IMR-90 (cell line): ENCODE measurements around the gene TIMM44. TPM values are rescaled to one million over a fixed set of nuclear protein-coding genes. Genes with fewer than 3 reads are reported as not detected.
A peak's percentile ranks its signal among the peaks of the same experiment; 100 is the strongest.

Experiments
- ATAC-seq: fragments of 200-7000 bp; cut with Tn5 transposase; 2 replicates; pipeline ENCODE4 v1.9.1; 2020; ENCODE audit warnings: low read depth, mild to moderate bottlenecking, moderate library complexity
- BruUV-seq: library from RNA; stranded (reverse); fragments of 400-500 nt; replicated peaks from 2 replicates; lab custom pipeline; 2021; lab: Mats Ljungman, UMichigan
- CTCF ChIA-PET: fragments of 300-600 bp; formaldehyde crosslinking; extraction: SDS; loops from one replicate; lab custom pipeline; 2021; ENCODE audit warnings: antibody characterized with exemption; lab: Yijun Ruan, JAX
- POLR2A ChIA-PET: fragments of 300-600 bp; sonication (Branson Sonifier 250); formaldehyde crosslinking; loops from one replicate; lab custom pipeline; 2022; ENCODE audit warnings: antibody characterized with exemption; ENCODE audit not compliant: unreplicated experiment; lab: Charles Lee
- DNase-seq: peaks from one replicate; pipeline ENCODE4 v3.0.0; 2013
- H2AFZ ChIP-seq: replicated peaks from 2 replicates; pipeline ENCODE3; 2013; ENCODE audit warnings: low read length, mild to moderate bottlenecking; ENCODE audit not compliant: poor library complexity
- H2AK5ac ChIP-seq: 2 replicates; pipeline ENCODE4 v1.6.1; 2013; ENCODE audit warnings: low read depth, low read length, inconsistent platforms
- H2AK9ac ChIP-seq: replicated peaks from 2 replicates; pipeline ENCODE3; 2013; ENCODE audit warnings: mild to moderate bottlenecking, low read depth, low read length, moderate library complexity; ENCODE audit not compliant: poor library complexity
- H2BK120ac ChIP-seq: 2 replicates; pipeline ENCODE4 v1.6.1; 2013; ENCODE audit warnings: low read depth, low read length, inconsistent platforms
- H2BK15ac ChIP-seq: 3 replicates; pipeline ENCODE4 v1.6.1; 2013; ENCODE audit warnings: low read depth, low read length, inconsistent platforms
- H2BK20ac ChIP-seq: 2 replicates; pipeline ENCODE4 v1.6.1; 2013; ENCODE audit warnings: low read depth, mild to moderate bottlenecking, inconsistent platforms, low read length, moderate library complexity
- H2BK5ac ChIP-seq: 2 replicates; pipeline ENCODE4 v1.6.1; 2013; ENCODE audit warnings: mild to moderate bottlenecking, low read depth, low read length, inconsistent platforms; ENCODE audit not compliant: poor library complexity, severe bottlenecking
- H3K14ac ChIP-seq: replicated peaks from 2 replicates; pipeline ENCODE4 v1.6.1; 2013; ENCODE audit warnings: low read depth, low read length, inconsistent platforms
- H3K18ac ChIP-seq: 2 replicates; pipeline ENCODE4 v1.6.1; 2013; ENCODE audit warnings: low read depth, low read length, control low read depth
- H3K23ac ChIP-seq: 2 replicates; pipeline ENCODE4 v1.6.1; 2013; ENCODE audit warnings: low read depth, low read length, inconsistent platforms
- H3K27ac ChIP-seq: 2 replicates; pipeline ENCODE4 v1.5.1; 2013; ENCODE audit warnings: mild to moderate bottlenecking, control low read depth, low read length; ENCODE audit not compliant: insufficient read depth
- H3K27me3 ChIP-seq: 2 replicates; pipeline ENCODE4 v1.6.1; 2013; ENCODE audit warnings: low read length; ENCODE audit not compliant: control insufficient read depth, insufficient read depth
- H3K36me3 ChIP-seq: 2 replicates; pipeline ENCODE4 v1.6.1; 2013; ENCODE audit warnings: low read length, mixed read lengths; ENCODE audit not compliant: control insufficient read depth, insufficient read depth
- H3K4ac ChIP-seq: 2 replicates; pipeline ENCODE4 v1.6.1; 2013; ENCODE audit warnings: low read depth, low read length, inconsistent platforms
- H3K4me1 ChIP-seq: 2 replicates; pipeline ENCODE4 v1.6.1; 2013; ENCODE audit warnings: low read length, mixed read lengths; ENCODE audit not compliant: control insufficient read depth, insufficient read depth
- H3K4me2 ChIP-seq: 2 replicates; pipeline ENCODE4 v1.6.1; 2013; ENCODE audit warnings: low read depth, mild to moderate bottlenecking, control low read depth, low read length, moderate library complexity
- H3K4me3 ChIP-seq: 2 replicates; pipeline ENCODE4 v1.5.1; 2013; ENCODE audit warnings: low read depth, mild to moderate bottlenecking, control low read depth, low read length, moderate library complexity; ENCODE audit not compliant: insufficient read depth
- H3K56ac ChIP-seq: 2 replicates; pipeline ENCODE4 v1.6.1; 2013; ENCODE audit warnings: low read length, inconsistent platforms; ENCODE audit not compliant: insufficient read depth; ENCODE audit errors: extremely low read depth
- H3K79me1 ChIP-seq, 2 experiments: 2 replicates each; pipeline ENCODE4 v1.6.1; 2013; ENCODE audit warnings: low read length in 2 of 2, inconsistent platforms in 1 of 2, low read depth in 1 of 2
- H3K9ac ChIP-seq: 2 replicates; pipeline ENCODE4 v1.6.1; 2013; ENCODE audit warnings: low read depth, low read length, control low read depth
- H3K9me1 ChIP-seq: 2 replicates; pipeline ENCODE4 v1.6.1; 2013; ENCODE audit warnings: low read length, inconsistent platforms; ENCODE audit not compliant: insufficient read depth
- H3K9me3 ChIP-seq: 2 replicates; pipeline ENCODE4 v1.6.1; 2013; ENCODE audit warnings: low read length; ENCODE audit not compliant: control insufficient read depth, insufficient read depth
- H4K20me1 ChIP-seq: 2 replicates; pipeline ENCODE4 v1.6.1; 2013; ENCODE audit warnings: low read length, inconsistent platforms; ENCODE audit not compliant: insufficient read depth
- H4K5ac ChIP-seq: 2 replicates; pipeline ENCODE4 v1.6.1; 2013; ENCODE audit warnings: mild to moderate bottlenecking, low read depth, low read length, control low read depth
- H4K8ac ChIP-seq, 2 experiments: 2 replicates each; pipeline ENCODE4 v1.6.1; 2013; ENCODE audit warnings: low read depth in 2 of 2, low read length in 2 of 2, control low read depth in 1 of 2, inconsistent platforms in 1 of 2
- H4K91ac ChIP-seq: 2 replicates; pipeline ENCODE4 v1.6.1; 2013; ENCODE audit warnings: low read depth, low read length, inconsistent platforms; ENCODE audit not compliant: insufficient read depth
- CHD1 ChIP-seq: IDR thresholded peaks from 2 replicates; pipeline ENCODE4 v1.6.1; 2012; ENCODE audit warnings: low read depth, low read length, improper control_type of control experiment
- CTCF ChIP-seq: conservative IDR thresholded peaks from 2 replicates; pipeline ENCODE4 v1.5.1; 2012; ENCODE audit warnings: mild to moderate bottlenecking, low read depth, low read length, improper control_type of control experiment
- MAZ ChIP-seq: IDR thresholded peaks from 2 replicates; pipeline ENCODE4 v1.6.1; 2012; ENCODE audit warnings: low read depth, mild to moderate bottlenecking, low read length, improper control_type of control experiment, moderate library complexity, borderline replicate concordance
- RAD21 ChIP-seq: IDR thresholded peaks from 2 replicates; pipeline ENCODE4 v1.6.1; 2012; ENCODE audit warnings: low read length, improper control_type of control experiment
- WGBS, 2 experiments: methylation state at CpG; one replicate each; pipeline versions ENCODE4 v1.1.5 to v1.1.7; 2013; ENCODE audit warnings: missing lambda C conversion rate in 2 of 2; ENCODE audit not compliant: insufficient read length in 1 of 2; ENCODE audit errors: extremely low coverage in 2 of 2; 5-methylcytosine and 5-hydroxymethylcytosine counted together
- dilution Hi-C: fragments of 300-500 bp; cut with HindIII; formaldehyde crosslinking; loops from one replicate; pipeline ENCODE4 v1.14.3; 2018; ENCODE audit warnings: low sequenced_read_pairs; ENCODE audit not compliant: unreplicated experiment
- in situ Hi-C: fragments of 300-500 bp; cut with MboI; formaldehyde crosslinking; loops from 3 replicates; pipeline ENCODE4 v1.14.3; 2019; ENCODE audit warnings: low sequenced_read_pairs, inconsistent platforms, mixed read lengths
- intact Hi-C: fragments of 100-400 bp; cut with micrococcal nuclease; formaldehyde crosslinking; loops from 2 replicates; pipeline ENCODE4 v1.10.0; 2022
- polyA plus RNA-seq, 3 experiments: library from polyadenylated mRNA; depleted of rRNA; stranded (reverse); fragments of >200 nt; gene quantifications; 2 replicates each; pipeline ENCODE4 v1.2.3, GENCODE V29; 2012; ENCODE audit warnings: low replicate concordance in 1 of 3
- total RNA-seq: library from RNA; depleted of rRNA; stranded (reverse); fragments of >200 nt; gene quantifications from 2 replicates; pipeline ENCODE4 v1.2.3, GENCODE V29; 2012

TIMM44 gene
- total and polyA plus RNA-seq, 2 of the 4 experiments (the other 2 are of a cell fraction), result 37.6 to 52.3 TPM

- Histone ChIP-seq H3K4me1 (peaks cover 21% of the 10 kb centered on the region), H3K18ac (no peak overlapping the region), H2BK15ac (no peak overlapping the region), H3K27me3 (peaks cover 11% of the 10 kb centered on the region), H2BK5ac (no peak overlapping the region), H2AFZ (peak overlapping the region; percentile 90), H2BK120ac (no peak overlapping the region), H2AK5ac (0 out of 2 replicates have a peak overlapping the region, but pooled peaks have one; percentile 70), H3K9me3 (no peaks in the 10 kb centered on the region), H3K4me3 (no peak overlapping the region), H3K27ac (no peak overlapping the region; the same call in 1 of the 2 replicates), H3K36me3 (peaks cover 9% of the 10 kb centered on the region; the same call in 1 of the 2 replicates), H2AK9ac (peak overlapping the region; percentile 82), H4K5ac (no peak overlapping the region; the same call in 1 of the 2 replicates), H3K56ac (no peak overlapping the region), H3K4ac (0 out of 2 replicates have a peak overlapping the region, but pooled peaks have one; percentile 75), H3K9ac (no peak overlapping the region), H3K9me1 (peaks cover 9% of the 10 kb centered on the region), H2BK20ac (no peak overlapping the region), H3K23ac (0 out of 2 replicates have a peak overlapping the region, but pooled peaks have one; percentile 2), H3K79me1 (peaks cover 0 to 19% of the 10 kb centered on the region in 2 experiments; a peak in 2 of 4 replicates), H4K91ac (peak overlapping the region; percentile 47; the same call in 1 of the 2 replicates), H4K20me1 (peaks cover 11% of the 10 kb centered on the region), H4K8ac (peak overlapping the region; percentile 61 to 67; a peak in 1 of 4 replicates), H3K4me2 (peak overlapping the region; percentile 44), H3K14ac (no peak overlapping the region)
- 11% methylated on average over 51 of the region's 71 CpGs; no CpG with 5 or more reads in 1 of the 2 experiments for WGBS, 2 experiments
- ATAC-seq, result peak; percentile 8
- ChIA-PET POLR2A (no interaction called here), CTCF (interaction anchor here (2.4 kb wide), 1 partner anchor 12 kb away, joined by 10 read pairs; no protein-coding TSS in a partner anchor)
- in situ Hi-C loops (no loop called here), intact Hi-C loops (no loop called here), dilution Hi-C loops (no loop called here)
- TF ChIP-seq RAD21, result peak; percentile 55
- TF ChIP-seq CTCF, result peak; percentile 53
- TF ChIP-seq CHD1, result no peak
- TF ChIP-seq MAZ, result peak; percentile 25; the same call in 1 of the 2 replicates
- peak; percentile 45 for DNase-seq
- no TSS peak for BruUV-seq
Measured at GRCh38 chr19:7917267-7918061, 26.0 kb downstream of the TIMM44 start.
